ENCODE data around the gene RELN. TPM values are rescaled to one million over a fixed set of nuclear protein-coding genes. Genes with fewer than 3 reads are reported as not detected.

RELN gene
- total RNA-seq, 2 donors from 2014 or later: not detected

- Mint-ChIP-seq H3K4me3 (no peak overlapping the region), H3K36me3 (ENCODE audit: low read depth) (no peaks in the 10 kb centered on the region), H3K4me1 (no peaks in the 10 kb centered on the region), H3K27ac (no peak overlapping the region), H3K27me3 (peaks cover 26% of the 10 kb centered on the region)
- ATAC-seq (no peak), DNase-seq (no peak)
- no peaks in the 10 kb centered on the region for H3K9me3 ChIP-seq (ENCODE audit: control insufficient read depth, low read length, poor library complexity, severe bottlenecking)
These were observed 396.6 kb downstream of the RELN start for GRCh38 chr7:103592844-103593243.

- H3K9me3 ChIP-seq (ENCODE audit: control insufficient read depth, low read length, poor library complexity, severe bottlenecking): no peaks in the 10 kb centered on the region
- Mint-ChIP-seq H3K36me3 (ENCODE audit: low read depth) (no peaks in the 10 kb centered on the region), H3K4me1 (no peaks in the 10 kb centered on the region), H3K27ac (no peak overlapping the region), H3K4me3 (no peak overlapping the region), H3K27me3 (peaks cover 28% of the 10 kb centered on the region)
- DNase-seq: no peak
- no peak for ATAC-seq
These were observed 397.3 kb downstream of the RELN start for GRCh38 chr7:103592187-103592586.

GRCh38 chr7:103580031-103580430 is 409.4 kb downstream of the RELN start:
- H3K36me3 Mint-ChIP-seq (ENCODE audit: low read depth): peaks cover 4% of the 10 kb centered on the region
- no peak for DNase-seq
- no peak overlapping the region for H3K27ac Mint-ChIP-seq
- no peak for ATAC-seq
- H3K4me3 Mint-ChIP-seq: no peak overlapping the region
- H3K27me3 Mint-ChIP-seq: peaks cover 52% of the 10 kb centered on the region
- H3K4me1 Mint-ChIP-seq: peaks cover 3% of the 10 kb centered on the region
- no peaks in the 10 kb centered on the region for H3K9me3 ChIP-seq (ENCODE audit: control insufficient read depth, low read length, poor library complexity, severe bottlenecking)

- no peak overlapping the region for H3K27ac Mint-ChIP-seq
- ATAC-seq: no peak
- DNase-seq: no peak
- H3K36me3 Mint-ChIP-seq (ENCODE audit: low read depth): peaks cover 4% of the 10 kb centered on the region
- no peak overlapping the region for H3K4me3 Mint-ChIP-seq
- peaks cover 45% of the 10 kb centered on the region for H3K27me3 Mint-ChIP-seq
- no peaks in the 10 kb centered on the region for H3K9me3 ChIP-seq (ENCODE audit: control insufficient read depth, low read length, poor library complexity, severe bottlenecking)
- peaks cover 3% of the 10 kb centered on the region for H3K4me1 Mint-ChIP-seq
These were observed 412.4 kb downstream of the RELN start for GRCh38 chr7:103577059-103577458.

- Mint-ChIP-seq H3K4me3 (no peak overlapping the region), H3K36me3 (ENCODE audit: low read depth) (peaks cover 4% of the 10 kb centered on the region), H3K27ac (no peak overlapping the region), H3K27me3 (peaks cover 47% of the 10 kb centered on the region), H3K4me1 (peaks cover 3% of the 10 kb centered on the region)
- no peaks in the 10 kb centered on the region for H3K9me3 ChIP-seq (ENCODE audit: control insufficient read depth, low read length, poor library complexity, severe bottlenecking)
- ATAC-seq: no peak
- DNase-seq: no peak
These were observed 412.8 kb downstream of the RELN start for GRCh38 chr7:103576641-103577040.

- ATAC-seq (no peak), DNase-seq (no peak)
- Mint-ChIP-seq H3K27ac (no peak overlapping the region), H3K4me1 (peaks cover 3% of the 10 kb centered on the region), H3K4me3 (no peak overlapping the region), H3K27me3 (peaks cover 32% of the 10 kb centered on the region), H3K36me3 (ENCODE audit: low read depth) (peaks cover 3% of the 10 kb centered on the region)
- no peaks in the 10 kb centered on the region for H3K9me3 ChIP-seq (ENCODE audit: control insufficient read depth, low read length, poor library complexity, severe bottlenecking)
These were observed 414.9 kb downstream of the RELN start for GRCh38 chr7:103574576-103574975.

GRCh38 chr7:103573479-103574058 is 415.9 kb downstream of the RELN start:
- no peaks in the 10 kb centered on the region for H3K4me1 Mint-ChIP-seq
- H3K9me3 ChIP-seq (ENCODE audit: control insufficient read depth, low read length, poor library complexity, severe bottlenecking): no peaks in the 10 kb centered on the region
- H3K4me3 Mint-ChIP-seq: no peak overlapping the region
- H3K27me3 Mint-ChIP-seq: peaks cover 33% of the 10 kb centered on the region
- ATAC-seq: no peak
- no peak overlapping the region for H3K27ac Mint-ChIP-seq
- DNase-seq: no peak
- no peaks in the 10 kb centered on the region for H3K36me3 Mint-ChIP-seq (ENCODE audit: low read depth)

- no peaks in the 10 kb centered on the region for H3K9me3 ChIP-seq (ENCODE audit: control insufficient read depth, low read length, poor library complexity, severe bottlenecking)
- H3K4me1 Mint-ChIP-seq: no peaks in the 10 kb centered on the region
- no peak overlapping the region for H3K27ac Mint-ChIP-seq
- DNase-seq: no peak
- H3K27me3 Mint-ChIP-seq: peaks cover 27% of the 10 kb centered on the region
- no peak overlapping the region for H3K4me3 Mint-ChIP-seq
- no peak for ATAC-seq
- no peaks in the 10 kb centered on the region for H3K36me3 Mint-ChIP-seq (ENCODE audit: low read depth)
These were observed 417.9 kb downstream of the RELN start for GRCh38 chr7:103571586-103571985.

- Mint-ChIP-seq H3K27ac (no peak overlapping the region), H3K27me3 (peaks cover 38% of the 10 kb centered on the region), H3K4me3 (no peak overlapping the region), H3K4me1 (no peaks in the 10 kb centered on the region), H3K36me3 (ENCODE audit: low read depth) (no peaks in the 10 kb centered on the region)
- no peak for ATAC-seq
- no peak for DNase-seq
- H3K9me3 ChIP-seq (ENCODE audit: control insufficient read depth, low read length, poor library complexity, severe bottlenecking): no peaks in the 10 kb centered on the region
These were observed 419.7 kb downstream of the RELN start for GRCh38 chr7:103569621-103570305.

- peaks cover 47% of the 10 kb centered on the region for H3K27me3 Mint-ChIP-seq
- DNase-seq (no peak), ATAC-seq (no peak)
- H3K27ac Mint-ChIP-seq: no peak overlapping the region
- no peaks in the 10 kb centered on the region for H3K36me3 Mint-ChIP-seq (ENCODE audit: low read depth)
- H3K4me3 Mint-ChIP-seq: no peak overlapping the region
- H3K9me3 ChIP-seq (ENCODE audit: control insufficient read depth, low read length, poor library complexity, severe bottlenecking): no peaks in the 10 kb centered on the region
- H3K4me1 Mint-ChIP-seq: no peaks in the 10 kb centered on the region
These were observed 425.0 kb downstream of the RELN start for GRCh38 chr7:103564416-103564815.

- H3K4me1 Mint-ChIP-seq: no peaks in the 10 kb centered on the region
- ATAC-seq (no peak), DNase-seq (no peak)
- H3K4me3 Mint-ChIP-seq: no peak overlapping the region
- no peaks in the 10 kb centered on the region for H3K36me3 Mint-ChIP-seq (ENCODE audit: low read depth)
- H3K27me3 Mint-ChIP-seq: peaks cover 40% of the 10 kb centered on the region
- no peaks in the 10 kb centered on the region for H3K9me3 ChIP-seq (ENCODE audit: control insufficient read depth, low read length, poor library complexity, severe bottlenecking)
- no peak overlapping the region for H3K27ac Mint-ChIP-seq
These were observed 429.3 kb downstream of the RELN start for GRCh38 chr7:103560136-103560535.

GRCh38 chr7:103551016-103551415 is 438.4 kb downstream of the RELN start:
- DNase-seq (no peak), ATAC-seq (no peak)
- peaks cover 26% of the 10 kb centered on the region for H3K27me3 Mint-ChIP-seq
- no peaks in the 10 kb centered on the region for H3K9me3 ChIP-seq (ENCODE audit: control insufficient read depth, low read length, poor library complexity, severe bottlenecking)
- no peak overlapping the region for H3K27ac Mint-ChIP-seq
- H3K36me3 Mint-ChIP-seq (ENCODE audit: low read depth): no peaks in the 10 kb centered on the region
- H3K4me1 Mint-ChIP-seq: no peaks in the 10 kb centered on the region
- no peak overlapping the region for H3K4me3 Mint-ChIP-seq

- Mint-ChIP-seq H3K4me3 (no peak overlapping the region), H3K27ac (no peak overlapping the region), H3K27me3 (peaks cover 33% of the 10 kb centered on the region), H3K4me1 (no peaks in the 10 kb centered on the region), H3K36me3 (ENCODE audit: low read depth) (no peaks in the 10 kb centered on the region)
- ATAC-seq: no peak
- no peaks in the 10 kb centered on the region for H3K9me3 ChIP-seq (ENCODE audit: control insufficient read depth, low read length, poor library complexity, severe bottlenecking)
- DNase-seq: no peak
These were observed 439.7 kb downstream of the RELN start for GRCh38 chr7:103549786-103550185.

Data from T-helper 17 cell (primary cell).